Ishikawa (cell line): Measurements from ENCODE around the gene WNK1.

Experiments used
- CEBPB ChIP-seq: IDR thresholded peaks from 2 replicates; pipeline ENCODE4 v1.6.1; 2012
- CREB1 ChIP-seq: IDR thresholded peaks from 2 replicates; pipeline ENCODE4 v1.6.1; 2012; ENCODE audit warnings: low read depth
- EGR1 ChIP-seq: IDR thresholded peaks from 2 replicates; pipeline ENCODE4 v1.6.1; 2012
- EP300 ChIP-seq: IDR thresholded peaks from 2 replicates; pipeline ENCODE4 v1.6.1; 2012; ENCODE audit warnings: borderline replicate concordance
- FOXM1 ChIP-seq: IDR thresholded peaks from 2 replicates; pipeline ENCODE4 v1.6.1; 2012; ENCODE audit warnings: low read depth, borderline replicate concordance
- NFIC ChIP-seq: IDR thresholded peaks from 2 replicates; pipeline ENCODE4 v1.6.1; 2012
- RAD21 ChIP-seq: IDR thresholded peaks from 2 replicates; pipeline ENCODE4 v1.6.1; 2012; ENCODE audit warnings: low read depth
- TAF1 ChIP-seq: IDR thresholded peaks from 2 replicates; pipeline ENCODE4 v1.6.1; 2012; ENCODE audit warnings: low read depth, mild to moderate bottlenecking
- TCF12 ChIP-seq: IDR thresholded peaks from 2 replicates; pipeline ENCODE4 v1.6.1; 2012; ENCODE audit warnings: low read depth
- TEAD4 ChIP-seq: IDR thresholded peaks from 2 replicates; pipeline ENCODE4 v1.6.1; 2012
- YY1 ChIP-seq: IDR thresholded peaks from 2 replicates; pipeline ENCODE4 v1.6.1; 2012; ENCODE audit warnings: low read depth
- ZBTB7A ChIP-seq: IDR thresholded peaks from 2 replicates; pipeline ENCODE4 v1.6.1; 2012; ENCODE audit warnings: low read depth
- TF ChIP-seq, protein P1 (sequence below): IDR thresholded peaks from 2 replicates; pipeline ENCODE4 v1.6.1; 2012; ENCODE audit warnings: low read depth, mild to moderate bottlenecking
- TF ChIP-seq, protein P2 (sequence below): IDR thresholded peaks from 2 replicates; pipeline ENCODE4 v1.6.1; 2012
- TF ChIP-seq, protein P3 (sequence below): IDR thresholded peaks from 2 replicates; pipeline ENCODE4 v1.6.1; 2012

The WNK1 gene

DNA sequence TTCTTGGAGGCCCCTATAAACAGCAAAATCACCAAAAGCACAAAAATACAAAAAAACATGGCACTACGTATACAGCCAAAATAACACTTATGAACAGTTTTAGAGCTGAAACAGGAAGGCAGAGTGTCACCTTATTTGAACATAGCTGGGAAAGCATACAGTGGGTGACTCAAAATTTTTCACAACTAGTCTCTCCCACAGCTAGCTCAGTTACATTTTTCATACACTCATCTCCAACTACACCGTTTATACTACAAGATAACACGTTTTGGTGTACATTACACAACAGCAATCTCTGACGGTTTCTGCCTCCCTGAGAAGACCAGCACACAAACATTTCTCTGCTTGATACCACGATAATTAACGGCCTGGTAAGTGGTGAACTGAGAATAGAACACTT is 194.3 kb downstream of the WNK1 start:
- TF ChIP-seq, protein P1, sequence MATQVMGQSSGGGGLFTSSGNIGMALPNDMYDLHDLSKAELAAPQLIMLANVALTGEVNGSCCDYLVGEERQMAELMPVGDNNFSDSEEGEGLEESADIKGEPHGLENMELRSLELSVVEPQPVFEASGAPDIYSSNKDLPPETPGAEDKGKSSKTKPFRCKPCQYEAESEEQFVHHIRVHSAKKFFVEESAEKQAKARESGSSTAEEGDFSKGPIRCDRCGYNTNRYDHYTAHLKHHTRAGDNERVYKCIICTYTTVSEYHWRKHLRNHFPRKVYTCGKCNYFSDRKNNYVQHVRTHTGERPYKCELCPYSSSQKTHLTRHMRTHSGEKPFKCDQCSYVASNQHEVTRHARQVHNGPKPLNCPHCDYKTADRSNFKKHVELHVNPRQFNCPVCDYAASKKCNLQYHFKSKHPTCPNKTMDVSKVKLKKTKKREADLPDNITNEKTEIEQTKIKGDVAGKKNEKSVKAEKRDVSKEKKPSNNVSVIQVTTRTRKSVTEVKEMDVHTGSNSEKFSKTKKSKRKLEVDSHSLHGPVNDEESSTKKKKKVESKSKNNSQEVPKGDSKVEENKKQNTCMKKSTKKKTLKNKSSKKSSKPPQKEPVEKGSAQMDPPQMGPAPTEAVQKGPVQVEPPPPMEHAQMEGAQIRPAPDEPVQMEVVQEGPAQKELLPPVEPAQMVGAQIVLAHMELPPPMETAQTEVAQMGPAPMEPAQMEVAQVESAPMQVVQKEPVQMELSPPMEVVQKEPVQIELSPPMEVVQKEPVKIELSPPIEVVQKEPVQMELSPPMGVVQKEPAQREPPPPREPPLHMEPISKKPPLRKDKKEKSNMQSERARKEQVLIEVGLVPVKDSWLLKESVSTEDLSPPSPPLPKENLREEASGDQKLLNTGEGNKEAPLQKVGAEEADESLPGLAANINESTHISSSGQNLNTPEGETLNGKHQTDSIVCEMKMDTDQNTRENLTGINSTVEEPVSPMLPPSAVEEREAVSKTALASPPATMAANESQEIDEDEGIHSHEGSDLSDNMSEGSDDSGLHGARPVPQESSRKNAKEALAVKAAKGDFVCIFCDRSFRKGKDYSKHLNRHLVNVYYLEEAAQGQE = no peak
- TF ChIP-seq FOXM1 (no peak), TAF1 (no peak), CREB1 (no peak), CEBPB (no peak), EP300 (no peak), RAD21 (no peak)

DNA sequence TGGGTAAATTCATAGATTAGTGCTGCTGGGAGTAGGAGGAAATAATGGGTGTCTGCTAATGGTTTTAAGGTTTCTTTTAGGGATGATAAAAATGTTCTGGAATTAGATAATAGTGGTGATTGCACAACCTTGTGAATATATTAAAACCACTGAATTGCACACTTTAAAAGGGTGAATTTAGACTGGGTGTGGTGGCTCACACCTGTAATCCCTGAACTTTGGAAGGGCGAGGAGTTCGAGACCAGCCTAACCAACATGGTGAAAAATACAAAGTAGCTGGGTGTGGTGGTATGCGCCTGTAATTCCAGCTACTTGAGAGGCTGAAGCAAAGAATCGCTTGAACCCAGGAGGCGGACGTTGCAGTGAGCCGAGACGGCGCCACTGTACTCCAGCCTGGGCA is 195.9 kb downstream of the WNK1 start:
- TF ChIP-seq, protein P2, sequence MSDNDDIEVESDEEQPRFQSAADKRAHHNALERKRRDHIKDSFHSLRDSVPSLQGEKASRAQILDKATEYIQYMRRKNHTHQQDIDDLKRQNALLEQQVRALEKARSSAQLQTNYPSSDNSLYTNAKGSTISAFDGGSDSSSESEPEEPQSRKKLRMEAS = no peak
- peak; percentile 42; the same call in 1 of the 2 replicates for TF ChIP-seq CEBPB

DNA sequence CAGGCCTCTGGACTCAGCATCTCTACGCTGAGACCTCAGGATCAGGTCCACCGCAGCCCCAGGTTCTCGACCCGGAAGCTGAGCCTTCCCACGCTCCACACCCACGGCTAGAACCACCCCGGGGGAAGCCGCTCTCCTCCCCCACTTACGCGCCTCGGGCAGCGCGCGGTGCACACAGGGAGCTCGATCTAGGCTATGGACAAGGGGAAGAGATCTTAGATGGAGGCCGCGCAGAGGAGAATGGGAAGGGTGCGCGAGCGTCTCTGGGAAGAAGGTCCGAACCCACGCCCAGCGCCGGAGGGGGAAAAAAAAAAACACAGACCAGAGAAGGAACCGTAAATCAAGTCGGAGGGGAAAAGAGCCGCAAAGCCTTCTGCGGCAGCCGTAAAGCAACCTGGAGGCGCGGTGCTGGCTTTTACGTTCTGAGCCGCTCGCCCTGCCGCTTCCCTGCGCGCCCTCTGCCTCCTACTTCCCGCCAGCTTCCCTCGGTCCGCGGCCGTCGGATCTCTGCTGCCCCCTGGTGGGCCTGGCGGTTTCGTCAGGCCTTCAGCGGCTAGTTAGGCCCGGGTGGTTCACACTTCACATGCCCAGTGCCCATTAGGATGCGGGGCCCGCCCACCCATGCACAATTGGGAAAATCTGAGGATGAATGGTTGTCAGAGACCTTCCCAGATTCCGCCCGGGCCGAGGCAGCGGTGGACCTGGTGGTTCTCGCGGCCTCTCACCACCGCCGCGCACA is 197.2 kb downstream of the WNK1 start, which contains the start of gene RAD52:
Gene RAD52, minus strand, starts transcription at position 242 of the 739 bp plus-strand sequence. CDS start 16,636 bp downstream, outside the sequence.
- TF ChIP-seq FOXM1 (no peak), ZBTB7A (no peak), EGR1 (peak; percentile 91), CEBPB (no peak), EP300 (0 out of 2 replicates have a peak, but pooled peaks have one; percentile 30), TEAD4 (peak; percentile 26), CREB1 (peak; percentile 59; the same call in 1 of the 2 replicates), RAD21 (peak; percentile 93), YY1 (peak; percentile 90), TCF12 (peak; percentile 80), TAF1 (peak; percentile 84), NFIC (0 out of 2 replicates have a peak, but pooled peaks have one; percentile 48)
- TF ChIP-seq, protein P3, sequence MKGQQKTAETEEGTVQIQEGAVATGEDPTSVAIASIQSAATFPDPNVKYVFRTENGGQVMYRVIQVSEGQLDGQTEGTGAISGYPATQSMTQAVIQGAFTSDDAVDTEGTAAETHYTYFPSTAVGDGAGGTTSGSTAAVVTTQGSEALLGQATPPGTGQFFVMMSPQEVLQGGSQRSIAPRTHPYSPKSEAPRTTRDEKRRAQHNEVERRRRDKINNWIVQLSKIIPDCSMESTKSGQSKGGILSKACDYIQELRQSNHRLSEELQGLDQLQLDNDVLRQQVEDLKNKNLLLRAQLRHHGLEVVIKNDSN = 0 out of 2 replicates have a peak, but pooled peaks have one; percentile 32
- TF ChIP-seq, protein P2 = peak; percentile 82
- TF ChIP-seq, protein P1 = no peak

DNA sequence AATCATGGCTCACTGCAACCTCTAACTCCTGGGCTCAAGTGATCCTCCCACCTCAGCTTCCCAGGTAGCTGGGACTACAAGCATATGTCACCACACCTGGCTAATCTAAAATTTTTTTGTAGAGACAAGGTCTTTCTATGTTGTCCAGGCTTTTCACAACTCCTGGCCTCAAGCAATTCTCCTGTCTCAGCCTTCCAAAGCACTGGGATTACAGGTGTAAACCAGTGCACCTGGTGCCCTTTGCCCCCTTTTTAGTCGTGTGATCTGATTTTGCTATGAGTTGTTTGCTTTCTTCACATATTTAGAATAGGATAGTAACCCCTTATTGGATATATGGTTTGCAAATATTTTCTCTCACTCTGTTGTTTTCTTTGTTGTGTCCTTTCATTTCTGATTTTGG is 198.8 kb downstream of the WNK1 start:
- TF ChIP-seq NFIC (no peak), ZBTB7A (no peak), YY1 (no peak), TAF1 (no peak), EGR1 (no peak), TEAD4 (no peak), TCF12 (no peak), FOXM1 (no peak), CEBPB (no peak), EP300 (no peak), CREB1 (no peak), RAD21 (no peak)
- TF ChIP-seq, protein P1 = no peak
- TF ChIP-seq, protein P2 = no peak
- TF ChIP-seq, protein P3 = no peak
